GM13977 (cell line): ENCODE data around the gene ARHGAP31.
A peak's percentile ranks its signal among the peaks of the same experiment; 100 is the strongest.

ENCODE experiments used
- DNase-seq: peaks from one replicate; pipeline ENCODE4 v3.0.0; 2012; ENCODE audit warnings: low spot score
- CTCF ChIP-seq: IDR thresholded peaks from 2 replicates; pipeline ENCODE4 v1.5.1; 2012; ENCODE audit warnings: mild to moderate bottlenecking, control low read depth; ENCODE audit not compliant: insufficient read depth; ENCODE audit errors: extremely low read depth, missing control alignments
- in situ Hi-C: fragments of 300-500 bp; cut with MboI; formaldehyde crosslinking; loops from one replicate; pipeline ENCODE4 v1.12.0; 2022; ENCODE audit warnings: low sequenced_read_pairs, low pct_unique_long_range_greater_than_20kb, mixed read lengths, inconsistent platforms; ENCODE audit not compliant: unreplicated experiment

Gene ARHGAP31

GRCh38 chr3:119294696-119295671 lies 801 bp downstream of the ARHGAP31 start:
- in situ Hi-C loops, result no loop called here
- peak; percentile 44 for DNase-seq
- no peak for TF ChIP-seq CTCF

DNA sequence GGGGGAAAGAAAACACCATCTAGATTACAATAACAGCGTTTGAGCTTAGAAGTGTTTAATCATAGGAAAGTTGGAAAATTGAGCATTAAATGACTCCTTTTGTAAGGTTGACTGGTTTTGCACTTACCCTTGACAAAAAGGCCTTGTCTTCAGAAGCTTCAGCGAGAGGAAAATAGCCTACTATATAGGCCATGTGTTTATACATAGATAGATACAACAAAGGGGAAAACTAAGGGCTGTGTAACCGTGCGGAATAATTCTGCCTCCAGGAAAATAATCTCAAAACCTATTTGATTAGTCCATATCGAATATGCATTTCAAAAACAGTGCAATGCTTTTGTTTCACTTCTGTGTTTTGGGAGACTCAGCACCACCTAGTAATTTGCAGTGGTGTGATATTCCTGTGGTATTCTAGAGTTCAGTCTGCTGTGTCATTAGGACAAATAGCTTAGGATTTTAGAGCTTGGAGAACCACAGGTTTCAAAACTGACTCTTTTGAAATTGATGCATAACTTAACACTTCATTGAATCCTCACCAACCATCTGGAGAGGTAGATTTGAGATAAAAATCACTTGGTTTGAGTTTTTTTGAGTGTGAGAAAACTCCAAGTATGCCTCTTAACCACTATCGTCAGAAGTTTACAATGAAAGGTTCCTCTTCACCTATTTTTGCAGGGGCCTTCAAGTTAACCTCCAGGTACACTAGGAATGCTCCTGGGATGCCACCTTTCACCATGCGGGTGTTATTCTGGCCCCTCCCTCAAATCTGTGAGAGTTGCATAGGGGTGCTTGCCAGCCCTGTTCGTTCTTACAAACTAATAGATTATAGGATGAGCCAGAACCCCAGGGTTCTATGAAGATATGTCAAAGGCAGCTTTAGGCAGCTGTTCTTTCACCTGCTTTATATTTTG lies 1.9 kb downstream of the ARHGAP31 start:
- no peak for TF ChIP-seq CTCF
- DNase-seq, result no peak
- in situ Hi-C loops, result no loop called here

- no peak for TF ChIP-seq CTCF
- no peak for DNase-seq
- in situ Hi-C loops, result no loop called here
Observed at GRCh38 chr3:119296727-119297122, 2.5 kb downstream of the ARHGAP31 start.

- no peak for TF ChIP-seq CTCF
- in situ Hi-C loops, result no loop called here
- no peak for DNase-seq
Observed at GRCh38 chr3:119297169-119297568, 3.0 kb downstream of the ARHGAP31 start.

GRCh38 chr3:119298565-119298941 lies 4.4 kb downstream of the ARHGAP31 start:
- no peak for DNase-seq
- TF ChIP-seq CTCF, result no peak
- in situ Hi-C loops, result no loop called here

GRCh38 chr3:119300991-119301391 lies 6.8 kb downstream of the ARHGAP31 start:
- in situ Hi-C loops, result no loop called here
- DNase-seq, result no peak
- no peak for TF ChIP-seq CTCF
